Stimulated activated naive CD8-positive, alpha-beta T cell treated with anti-CD3 and anti-CD28 coated beads, Interleukin-15, amount 100 ng/mL, for 72 hours (primary cell): Measurements from ENCODE around the gene CHCHD5.
A peak's percentile ranks its signal among the peaks of the same experiment; 100 is the strongest.

ENCODE experiments used
- ATAC-seq: fragments of 150-1000 bp; cut with Tn5 transposase; 2 replicates; pipeline ENCODE4 v1.10.0; 2021; ENCODE audit warnings: mild to moderate bottlenecking, moderate library complexity
- DNase-seq, 2 donors: peaks; one replicate each; pipeline ENCODE4 v3.0.0; 2021 to 2022
- H3K27ac Mint-ChIP-seq, 2 donors: one replicate each; pipeline ENCODE4 v1.8.0; 2022; ENCODE audit warnings: mild to moderate bottlenecking in 2 of 2, mixed read lengths in 2 of 2, moderate library complexity in 2 of 2
- H3K27me3 Mint-ChIP-seq: one replicate; pipeline ENCODE4 v1.8.0; 2022; ENCODE audit warnings: mixed read lengths
- H3K4me1 Mint-ChIP-seq: one replicate; pipeline ENCODE4 v1.8.0; 2022; ENCODE audit warnings: mild to moderate bottlenecking, mixed read lengths
- H3K4me3 Mint-ChIP-seq, 2 donors: one replicate each; pipeline ENCODE4 v1.8.0; 2022; ENCODE audit warnings: mild to moderate bottlenecking in 2 of 2, mixed read lengths in 2 of 2, moderate library complexity in 1 of 2
- H3K9me3 Mint-ChIP-seq, 2 donors: one replicate each; pipeline ENCODE4 v1.8.0; 2022; ENCODE audit warnings: mixed read lengths in 2 of 2

Gene CHCHD5

DNA sequence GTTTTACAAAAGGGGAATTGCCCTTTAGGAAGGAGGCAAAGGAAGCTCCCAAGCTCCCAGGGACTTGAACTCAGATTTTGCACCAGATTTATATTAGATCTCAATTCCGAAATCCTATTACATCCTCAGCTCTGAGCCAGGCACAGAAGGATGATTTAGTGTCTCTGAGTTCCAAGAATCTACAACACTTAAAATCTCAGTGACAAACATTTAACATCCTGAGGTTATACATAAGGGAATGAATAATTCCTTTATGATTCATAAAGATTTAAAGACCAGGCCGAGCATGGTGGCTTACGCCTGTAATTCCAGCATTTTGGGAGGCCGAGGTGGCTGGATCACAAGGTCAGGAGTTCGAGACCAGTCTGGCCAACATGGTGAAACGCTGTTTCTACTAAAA lies 44.8 kb downstream of the CHCHD5 start:
- Mint-ChIP-seq H3K9me3 (no peaks in the 10 kb centered on the region), H3K4me3 (no peak overlapping the region), H3K27me3 (peaks cover 9% of the 10 kb centered on the region), H3K27ac (no peak overlapping the region), H3K4me1 (peaks cover 79% of the 10 kb centered on the region)
- DNase-seq (no peak), ATAC-seq (no peak)

DNA sequence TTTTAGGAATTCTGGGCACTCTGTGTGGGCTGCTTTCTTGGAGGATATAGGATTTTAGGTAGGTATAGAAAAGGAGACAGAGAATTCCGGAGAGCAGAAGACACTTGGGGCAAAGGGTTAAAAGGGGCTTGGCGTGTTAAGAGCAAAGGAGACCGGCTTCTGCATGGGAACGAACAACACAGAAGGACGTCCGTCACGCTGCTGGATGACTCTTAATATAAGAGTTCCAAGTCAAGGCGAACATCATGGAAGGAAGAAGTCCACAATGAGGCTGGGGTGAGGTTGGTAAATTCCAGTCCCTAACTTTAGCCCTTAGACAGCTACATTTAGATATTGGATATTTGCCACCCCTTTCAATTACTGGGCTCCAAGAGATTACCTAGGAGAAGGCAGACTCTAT lies 45.4 kb downstream of the CHCHD5 start:
- DNase-seq, result no peak
- peaks cover 79% of the 10 kb centered on the region for H3K4me1 Mint-ChIP-seq
- no peak for ATAC-seq
- peaks cover 9% of the 10 kb centered on the region for H3K27me3 Mint-ChIP-seq
- H3K4me3 Mint-ChIP-seq, result peak overlapping the region in 1 of 2 donors; percentile 0
- no peaks in the 10 kb centered on the region for H3K9me3 Mint-ChIP-seq
- H3K27ac Mint-ChIP-seq, result no peak overlapping the region

DNA sequence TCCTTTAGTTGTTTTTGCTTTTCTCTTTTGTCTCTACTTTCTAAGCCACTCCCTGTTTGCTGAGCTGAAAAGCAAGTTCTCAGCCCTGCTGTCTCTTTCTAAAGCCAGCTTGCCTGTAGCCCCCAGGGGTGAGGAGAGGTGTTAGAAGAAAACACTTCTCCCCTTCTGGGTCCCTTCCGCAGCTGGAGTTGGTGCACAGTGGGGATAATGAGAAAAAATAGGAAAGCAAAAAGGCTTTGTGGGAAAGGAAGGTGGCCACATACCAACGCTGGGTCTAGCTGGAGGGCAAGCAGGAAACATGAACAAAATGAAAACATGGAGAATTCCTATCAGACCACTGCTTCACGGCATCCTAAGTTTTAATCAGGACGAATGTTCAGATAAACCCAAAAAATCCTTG lies 45.9 kb downstream of the CHCHD5 start:
- Mint-ChIP-seq H3K4me3 (peak overlapping the region; percentile 76 to 85), H3K9me3 (no peaks in the 10 kb centered on the region), H3K27me3 (peaks cover 14% of the 10 kb centered on the region), H3K4me1 (peaks cover 80% of the 10 kb centered on the region), H3K27ac (no peak overlapping the region)
- no peak for ATAC-seq
- DNase-seq, result no peak

DNA sequence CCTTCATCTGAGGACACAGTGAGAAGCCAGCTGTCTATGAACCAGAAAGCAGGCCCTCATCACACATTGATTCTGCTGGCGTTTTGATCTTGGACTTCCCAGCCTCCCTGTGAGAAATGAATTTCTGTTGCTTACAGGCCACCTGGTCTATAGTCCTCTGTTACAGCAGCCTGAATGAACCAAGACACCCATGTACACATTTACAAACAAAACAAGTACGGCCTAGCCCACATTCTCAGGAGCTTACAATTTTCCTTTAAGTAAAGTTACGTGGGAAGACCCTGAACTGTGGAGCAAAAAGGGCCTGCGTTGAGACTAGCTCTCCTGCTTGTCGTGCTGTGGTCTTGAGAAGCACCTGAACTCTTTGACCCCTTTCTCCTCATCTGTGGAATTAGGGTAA lies 49.3 kb downstream of the CHCHD5 start:
- H3K4me3 Mint-ChIP-seq, result peak overlapping the region in 1 of 2 donors; percentile 19
- H3K27me3 Mint-ChIP-seq, result peaks cover 25% of the 10 kb centered on the region
- ATAC-seq, result no peak
- H3K9me3 Mint-ChIP-seq, result no peaks in the 10 kb centered on the region
- H3K4me1 Mint-ChIP-seq, result peaks cover 78% of the 10 kb centered on the region
- peak overlapping the region in 1 of 2 donors; percentile 74 for H3K27ac Mint-ChIP-seq
- DNase-seq, result no peak

DNA sequence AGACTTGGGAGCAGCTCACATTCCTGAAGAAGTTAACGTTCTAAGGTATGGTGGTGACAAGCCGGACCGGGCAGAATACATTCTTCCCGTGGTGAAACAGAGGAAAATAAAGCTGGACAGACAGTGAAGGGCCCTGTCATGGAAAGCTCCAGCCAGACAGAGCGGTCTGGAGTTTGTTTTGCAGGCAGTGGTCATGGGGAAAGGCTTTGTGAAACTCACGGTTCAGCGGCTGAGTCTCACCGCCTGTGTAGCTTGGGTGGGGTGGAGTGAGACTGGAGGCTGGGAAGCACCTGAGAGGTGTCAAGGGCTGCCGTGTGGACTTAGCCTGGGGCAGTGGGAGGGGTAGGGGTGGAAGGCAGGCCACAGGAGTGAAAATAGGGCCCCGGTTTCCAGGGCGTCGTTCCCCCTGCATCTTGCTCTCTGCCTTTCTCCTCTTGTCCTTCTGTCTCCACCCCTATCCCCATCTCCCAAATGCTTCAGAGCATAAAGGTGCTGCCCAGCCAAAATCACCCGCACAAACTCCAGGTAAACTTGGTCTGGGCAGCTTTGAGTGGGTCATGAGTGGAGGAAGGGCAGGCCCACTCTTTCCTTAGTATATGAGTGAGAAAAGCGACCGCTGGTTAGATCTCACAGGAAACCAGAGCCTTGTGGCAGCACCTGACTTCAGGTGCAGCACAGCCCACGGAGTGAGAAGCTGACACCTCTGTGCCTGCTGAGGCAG lies 49.9 kb downstream of the CHCHD5 start:
- Mint-ChIP-seq H3K9me3 (no peaks in the 10 kb centered on the region), H3K27ac (peak overlapping the region in 1 of 2 donors; percentile 74), H3K4me1 (peaks cover 75% of the 10 kb centered on the region), H3K4me3 (peak overlapping the region in 1 of 2 donors; percentile 19), H3K27me3 (peaks cover 24% of the 10 kb centered on the region)
- DNase-seq (no peak), ATAC-seq (no peak)

DNA sequence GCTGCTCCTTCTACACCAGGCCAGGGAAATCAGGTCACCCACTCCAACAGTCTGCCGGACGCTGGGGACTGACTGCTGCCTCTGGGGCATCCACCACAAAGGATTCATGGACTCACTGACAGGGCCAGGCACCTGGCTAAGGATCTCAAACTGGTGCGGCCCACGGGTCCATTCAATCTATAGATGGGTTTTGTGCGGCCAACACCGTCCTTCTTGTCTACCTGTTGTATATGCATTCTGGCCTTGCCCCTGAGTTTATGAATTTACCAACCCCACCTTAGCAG lies 50.4 kb downstream of the CHCHD5 start:
- H3K4me1 Mint-ChIP-seq, result peaks cover 71% of the 10 kb centered on the region
- H3K27me3 Mint-ChIP-seq, result peaks cover 19% of the 10 kb centered on the region
- peak overlapping the region in 1 of 2 donors; percentile 19 for H3K4me3 Mint-ChIP-seq
- ATAC-seq, result no peak
- no peak for DNase-seq
- H3K27ac Mint-ChIP-seq, result no peak overlapping the region
- H3K9me3 Mint-ChIP-seq, result no peaks in the 10 kb centered on the region

DNA sequence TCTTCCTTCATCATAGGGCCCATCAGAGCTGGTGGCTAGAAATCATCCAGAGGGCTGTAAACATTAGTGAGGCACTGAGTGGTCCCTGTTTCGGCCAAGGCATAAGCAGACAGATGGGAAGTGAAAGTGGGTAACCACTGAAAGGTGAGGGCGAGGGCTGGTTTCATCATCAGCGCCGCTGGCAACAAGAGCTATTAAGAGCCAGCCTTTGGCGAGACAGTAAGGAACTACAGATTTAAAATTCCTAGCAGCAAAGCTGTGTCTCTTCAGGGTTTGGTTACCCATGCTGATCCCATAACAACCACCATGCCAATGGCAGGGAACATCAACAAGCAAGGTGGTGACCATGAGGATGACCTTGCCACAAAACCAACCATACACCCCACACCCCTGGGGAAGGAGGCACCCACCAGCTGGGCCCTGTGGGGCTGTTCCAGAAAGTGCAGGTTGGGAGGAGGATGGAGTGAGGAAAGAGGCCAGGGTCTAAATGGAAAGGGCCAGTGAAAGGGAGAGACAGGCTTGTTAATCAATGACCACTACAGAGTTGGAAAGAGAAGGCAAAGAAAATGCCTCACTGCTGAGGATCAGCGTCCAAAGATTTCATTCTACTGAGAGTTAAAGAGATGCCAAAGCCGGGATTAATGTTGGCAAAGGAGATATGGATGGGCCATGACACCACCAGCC lies 52.3 kb downstream of the CHCHD5 start:
- peak overlapping the region; percentile 13 to 26 for H3K4me3 Mint-ChIP-seq
- no peaks in the 10 kb centered on the region for H3K9me3 Mint-ChIP-seq
- peaks cover 71% of the 10 kb centered on the region for H3K4me1 Mint-ChIP-seq
- DNase-seq (peak; percentile 35 to 70), ATAC-seq (peak; percentile 93)
- H3K27ac Mint-ChIP-seq, result peak overlapping the region in 1 of 2 donors; percentile 84
- H3K27me3 Mint-ChIP-seq, result peaks cover 17% of the 10 kb centered on the region

DNA sequence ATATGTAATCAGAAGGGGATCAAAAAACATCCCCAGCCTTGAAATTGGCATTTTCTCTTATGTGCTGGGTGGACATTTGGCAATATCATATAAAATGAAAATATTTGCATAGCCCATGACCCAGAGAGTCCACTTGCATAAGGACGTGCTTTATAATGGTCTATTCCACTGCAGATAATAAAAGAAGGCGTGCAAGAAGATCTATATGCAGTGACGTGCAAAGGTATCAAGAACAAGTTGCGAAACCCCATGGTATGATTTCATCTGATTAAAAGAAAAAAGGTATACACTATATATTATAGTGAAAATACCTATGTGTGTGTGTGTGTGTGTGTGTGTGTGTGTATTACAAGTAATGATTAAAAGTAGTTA lies 52.9 kb downstream of the CHCHD5 start:
- Mint-ChIP-seq H3K27me3 (peaks cover 17% of the 10 kb centered on the region), H3K4me1 (peaks cover 67% of the 10 kb centered on the region), H3K9me3 (no peaks in the 10 kb centered on the region), H3K4me3 (no peak overlapping the region), H3K27ac (no peak overlapping the region)
- DNase-seq (no peak), ATAC-seq (no peak)
